ENCODE measurements around the gene PCTP. TPM values are rescaled to one million over a fixed set of nuclear protein-coding genes. Genes with fewer than 3 reads are reported as not detected.

The PCTP gene
- total and polyA plus RNA-seq, 9 of the 15 experiments (the other 6 are each of a cell fraction or from before 2014, with no cell fraction given): 10.9 to 62.3 (median 41.2) TPM

GRCh38 chr17:55746466-55746865 is 4.4 kb upstream of the PCTP start:
- ATAC-seq (no peak), DNase-seq (ENCODE audit: extremely low read depth in 1 of 4, low spot score in 3 of 4) (no peak), FAIRE-seq (no peak)
- TF ChIP-seq KDM2B (CRISPR knock-in tag; IDR thresholded peaks at IDR 0.05) (no peak), CEBPB (tag; IDR thresholded peaks at IDR 0.05) (peak; percentile 59; the same call in 1 of the 2 replicates), SRSF1 (IDR thresholded peaks at IDR 0.05; ENCODE audit: low read depth, low read length) (no peak), ATF3 (IDR thresholded peaks at IDR 0.05) (peak; percentile 49; the same call in 1 of the 2 replicates), ATF3 (CRISPR knock-in tag; conservative IDR thresholded peaks at IDR 0.05) (no peak), CEBPG (CRISPR knock-in tag; IDR thresholded peaks at IDR 0.05) (no peak), CEBPG (tag; conservative IDR thresholded peaks at IDR 0.05 in 1 of 2, IDR thresholded peaks at IDR 0.05 in 1 of 2) (peak in 1 of 2 experiments; percentile 64; a peak in 2 of 4 replicates), MTA1 (IDR thresholded peaks at IDR 0.05; ENCODE audit: borderline replicate concordance) (no peak), PBX2 (CRISPR knock-in tag; IDR thresholded peaks at IDR 0.05; ENCODE audit: low read depth) (no peak), PBX2 (tag; conservative IDR thresholded peaks at IDR 0.05; ENCODE audit: low read depth) (no peak), SNRNP70 (optimal IDR thresholded peaks at IDR 0.05; ENCODE audit: low read depth, low read length) (no peak), BHLHE40 (IDR thresholded peaks at IDR 0.05; ENCODE audit: low read length) (no peak), THAP7 (CRISPR knock-in tag; IDR thresholded peaks at IDR 0.05) (no peak), FOXJ3 (CRISPR knock-in tag; IDR thresholded peaks at IDR 0.05) (no peak)
- intact Hi-C loops (cut with micrococcal nuclease): no loop called here
- Histone ChIP-seq H3K4me1 (replicated peaks in 1 of 2; ENCODE audit: control insufficient read depth in 2 of 2, insufficient read depth in 2 of 2, low read length in 2 of 2) (peaks cover 9 to 10% of the 10 kb centered on the region in 2 experiments; a peak in 3 of 5 replicates), H3K27ac (ENCODE audit: extremely low read depth, low read depth, low read length) (no peak overlapping the region), H3K9me1 (ENCODE audit: control insufficient read depth, insufficient read depth, low read length) (no peaks in the 10 kb centered on the region), H3K4me2 (ENCODE audit: insufficient read depth, low read length) (no peak overlapping the region), H3K4me3 (no peak overlapping the region), H3K27me3 (ENCODE audit: control insufficient read depth in 2 of 2, insufficient read depth in 2 of 2, low read length in 2 of 2) (no peaks in the 10 kb centered on the region), H3K9me3 (replicated peaks; ENCODE audit: control insufficient read depth, insufficient read depth, low read depth, low read length) (no peaks in the 10 kb centered on the region), H3K9ac (ENCODE audit: insufficient read depth in 1 of 2, low read depth in 2 of 2, low read length in 2 of 2) (no peak overlapping the region), H4K20me1 (replicated peaks; ENCODE audit: control insufficient read depth, insufficient read depth, low read length) (no peaks in the 10 kb centered on the region), H2AFZ (ENCODE audit: low read depth, low read length) (no peak overlapping the region), H3K79me2 (ENCODE audit: control insufficient read depth, insufficient read depth, low read length) (peaks cover 3% of the 10 kb centered on the region), H3K36me3 (ENCODE audit: control insufficient read depth, insufficient read depth, low read length) (no peaks in the 10 kb centered on the region)
- ChIA-PET POLR2A (no interaction called here), CTCF (ENCODE audit: low intra/inter-chr PET ratio) (no interaction called here)
- no TSS peak for BruUV-seq (replicated peaks)
- WGBS (ENCODE audit: insufficient coverage, low coverage, missing lambda C conversion rate): 89% methylated on average over 1 of the region's 1 CpG
- in situ Hi-C loops (cut with MboI): no loop called here
